CD4-positive, alpha-beta T cell treated with Interleukin-4 for 4 hours (primary cell): Measurements from ENCODE around the gene PABPC3.

Source experiments
- DNase-seq: peaks from one replicate; pipeline ENCODE4 v3.0.0-alpha.2; 2020

PABPC3 gene

GRCh38 chr13:25095851-25096453 lies at the start of gene PABPC3:
TSS of gene PABPC3 (plus strand) at chr13:25096136. CDS start at chr13:25096199, 63 bp downstream.
- no peak for DNase-seq

GRCh38 chr13:25046274-25046984 lies 49.5 kb upstream of the PABPC3 start:
- DNase-seq, result no peak

- DNase-seq, result no peak
These were observed 48.9 kb upstream of the PABPC3 start for GRCh38 chr13:25046985-25047511.

GRCh38 chr13:25051065-25051464 lies 44.9 kb upstream of the PABPC3 start:
- no peak for DNase-seq

- DNase-seq, result no peak
These were observed 36.8 kb upstream of the PABPC3 start for GRCh38 chr13:25059166-25059565.

DNA sequence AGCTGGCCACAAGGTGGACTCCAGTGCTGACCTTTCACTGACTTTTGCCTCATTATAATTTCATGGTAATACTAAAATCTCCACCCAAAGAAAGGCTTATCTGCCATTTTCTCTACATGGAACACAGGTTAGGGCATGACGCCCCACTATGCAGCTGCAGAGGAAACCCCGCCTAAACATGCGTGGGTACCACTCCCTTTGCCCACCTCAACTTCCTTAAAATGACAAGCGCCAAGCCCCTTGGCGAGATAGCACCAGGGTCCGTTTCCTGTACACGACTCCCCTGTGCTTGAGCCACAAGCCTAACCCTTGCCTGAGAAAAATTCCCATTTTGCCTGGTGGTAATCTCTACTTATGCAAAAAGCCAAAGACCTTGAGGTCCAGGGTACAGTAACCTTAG lies 36.0 kb upstream of the PABPC3 start:
- DNase-seq, result no peak

- DNase-seq, result no peak
These were observed 33.5 kb upstream of the PABPC3 start for GRCh38 chr13:25062479-25062878.

- no peak for DNase-seq
These were observed 31.5 kb upstream of the PABPC3 start for GRCh38 chr13:25064396-25064795.

- DNase-seq, result no peak
These were observed 29.8 kb upstream of the PABPC3 start for GRCh38 chr13:25065974-25066770.

GRCh38 chr13:25067064-25067463 lies 28.9 kb upstream of the PABPC3 start:
- no peak for DNase-seq

DNA sequence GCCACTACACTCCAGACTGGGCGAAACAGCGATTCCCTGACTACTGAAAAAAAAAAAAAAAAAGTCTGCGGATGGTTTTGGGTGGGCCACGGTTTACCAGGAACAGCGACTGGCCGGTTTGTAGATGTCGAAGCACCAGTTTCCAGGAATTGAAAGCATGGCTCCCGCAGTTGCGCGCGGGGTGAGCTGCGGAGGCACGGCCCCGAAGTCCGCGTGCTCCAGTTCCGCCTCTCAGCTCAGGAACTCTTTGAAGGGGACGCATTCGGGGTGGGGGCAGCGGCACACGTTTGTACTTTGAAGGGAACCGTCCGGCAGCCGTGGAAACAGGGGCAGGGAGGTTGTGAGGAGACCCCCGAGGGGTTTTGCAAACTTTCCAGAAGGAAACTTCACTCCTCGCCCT lies 27.1 kb upstream of the PABPC3 start:
- DNase-seq, result no peak

DNA sequence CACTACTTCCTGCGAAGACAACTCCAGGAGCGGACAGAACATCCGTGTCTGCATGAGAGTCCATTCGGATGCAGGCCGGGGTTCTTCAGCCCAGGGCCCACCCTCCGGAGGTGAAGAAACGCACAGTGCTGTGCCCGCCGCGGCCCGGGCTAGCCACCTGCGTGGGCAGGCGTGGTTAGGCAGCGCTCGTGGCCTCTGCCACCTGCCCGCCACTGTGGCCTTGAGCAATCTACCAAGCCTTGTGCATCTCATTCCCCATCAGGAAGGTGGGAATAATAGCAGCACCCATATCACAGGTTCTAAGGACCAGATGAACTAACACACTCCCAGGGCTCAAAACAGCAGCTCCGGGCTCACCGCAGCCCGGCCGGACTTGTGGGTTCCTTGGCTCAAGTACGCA lies 26.7 kb upstream of the PABPC3 start:
- no peak for DNase-seq

GRCh38 chr13:25069911-25070310 lies 26.0 kb upstream of the PABPC3 start:
- no peak for DNase-seq

GRCh38 chr13:25080773-25081172 lies 15.2 kb upstream of the PABPC3 start:
- DNase-seq, result no peak

DNA sequence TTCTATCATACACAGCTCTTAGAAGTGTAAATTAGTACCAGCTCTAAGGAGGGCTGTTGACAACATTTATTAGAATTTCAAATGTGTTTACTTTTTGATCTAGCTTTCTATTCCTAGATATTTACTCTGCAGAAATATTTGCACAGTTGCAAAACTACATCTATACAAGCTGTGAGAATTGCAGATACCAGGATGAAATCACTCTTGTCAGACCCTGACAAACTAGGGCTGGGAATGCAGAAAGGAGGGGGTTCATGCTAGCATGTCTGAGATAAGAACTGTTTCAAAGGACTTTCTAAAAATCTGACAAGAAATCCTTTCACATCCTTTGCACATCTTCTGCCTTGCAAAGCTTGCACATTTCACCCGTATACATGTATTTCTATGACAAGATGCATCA lies 11.8 kb upstream of the PABPC3 start:
- no peak for DNase-seq

GRCh38 chr13:25085125-25085742 lies 10.7 kb upstream of the PABPC3 start:
- DNase-seq, result no peak

- no peak for DNase-seq
These were observed 7.2 kb upstream of the PABPC3 start for GRCh38 chr13:25088562-25089221.

GRCh38 chr13:25097426-25097825 lies 1.5 kb downstream of the PABPC3 start:
- no peak for DNase-seq

GRCh38 chr13:25103711-25104110 lies 7.8 kb downstream of the PABPC3 start:
- no peak for DNase-seq

DNA sequence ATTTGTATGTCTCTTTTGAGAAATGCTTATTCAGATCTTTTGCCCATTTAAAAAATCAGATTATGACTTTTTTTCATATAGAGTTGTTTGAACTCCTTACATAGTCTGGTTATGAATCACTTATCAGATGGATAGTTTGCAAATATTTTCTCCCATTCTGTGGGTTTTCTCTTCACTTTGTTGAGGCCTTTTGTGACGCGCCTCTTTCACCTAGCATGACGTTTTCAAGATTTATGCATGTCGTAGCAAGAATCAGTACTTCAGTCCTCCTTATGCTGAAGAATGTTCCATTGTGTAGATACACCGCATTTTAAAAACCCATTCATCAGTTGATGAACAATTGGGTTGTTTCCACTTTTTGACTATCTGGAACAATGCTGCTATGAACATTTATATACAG lies 13.4 kb downstream of the PABPC3 start:
- DNase-seq, result no peak

GRCh38 chr13:25110956-25111584 lies 15.1 kb downstream of the PABPC3 start:
- no peak for DNase-seq

DNA sequence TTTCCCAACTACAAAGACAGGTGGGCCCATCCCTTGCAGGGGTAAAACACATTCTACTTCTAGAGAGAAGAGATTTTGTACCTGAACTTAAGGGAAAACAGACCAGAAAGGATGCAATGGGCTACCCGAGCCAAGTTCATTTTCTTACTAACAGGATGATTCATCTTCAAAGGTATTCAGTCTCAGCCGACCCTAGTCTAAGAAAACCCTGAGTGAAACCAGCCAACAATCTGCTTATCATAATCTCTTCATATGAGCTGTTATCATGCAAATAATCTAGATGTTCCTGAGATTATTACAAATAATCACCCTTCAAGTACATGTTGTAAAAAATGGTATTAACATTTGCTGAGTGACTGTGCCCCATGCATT lies 15.6 kb downstream of the PABPC3 start:
- no peak for DNase-seq
